GM23248 (cell line): ENCODE data around the gene DEFB112. TPM values are rescaled to one million over a fixed set of nuclear protein-coding genes. Genes with fewer than 3 reads are reported as not detected.

Experiments
- DNase-seq: peaks from one replicate; pipeline ENCODE4 v3.0.0-alpha.2; 2015
- H2AFZ ChIP-seq: fragments of 200-600 bp; sonication (generic); 2 replicates; pipeline ENCODE4 v1.6.1; 2016; ENCODE audit warnings: antibody characterized with exemption
- H3F3A ChIP-seq: fragments of 200-600 bp; sonication (generic); 2 replicates; pipeline ENCODE4 v1.6.1; 2016; ENCODE audit warnings: mild to moderate bottlenecking, antibody characterized with exemption, mixed run types; ENCODE audit not compliant: insufficient read depth
- H3K27ac ChIP-seq: fragments of 200-600 bp; sonication (generic); 2 replicates; pipeline ENCODE4 v1.5.1; 2016; ENCODE audit warnings: mild to moderate bottlenecking
- H3K27me3 ChIP-seq: fragments of 200-600 bp; sonication (generic); replicated peaks from 2 replicates; pipeline ENCODE4 v1.6.1; 2016; ENCODE audit warnings: mild to moderate bottlenecking; ENCODE audit not compliant: insufficient read depth
- H3K36me3 ChIP-seq: fragments of 200-600 bp; sonication (generic); 2 replicates; pipeline ENCODE4 v1.6.1; 2016; ENCODE audit warnings: low read depth, mild to moderate bottlenecking
- H3K4me1 ChIP-seq: fragments of 200-600 bp; sonication (generic); 2 replicates; pipeline ENCODE4 v1.6.1; 2016; ENCODE audit warnings: mild to moderate bottlenecking; ENCODE audit not compliant: insufficient read depth
- H3K4me2 ChIP-seq: fragments of 200-600 bp; sonication (generic); one replicate; pipeline ENCODE4 v1.6.1; 2016; ENCODE audit warnings: mild to moderate bottlenecking; ENCODE audit not compliant: unreplicated experiment
- H3K4me3 ChIP-seq: fragments of 200-600 bp; sonication (generic); 2 replicates; pipeline ENCODE4 v1.5.1; 2016; ENCODE audit warnings: mild to moderate bottlenecking
- H3K79me2 ChIP-seq: fragments of 200-600 bp; sonication (generic); 2 replicates; pipeline ENCODE4 v1.6.1; 2016; ENCODE audit warnings: mild to moderate bottlenecking; ENCODE audit not compliant: insufficient read depth
- H3K9ac ChIP-seq: fragments of 200-600 bp; sonication (generic); 2 replicates; pipeline ENCODE4 v1.6.1; 2016; ENCODE audit warnings: mild to moderate bottlenecking
- H3K9me2 ChIP-seq: fragments of 200-600 bp; sonication (generic); 2 replicates; pipeline ENCODE4 v1.6.1; 2016; ENCODE audit warnings: mixed run types, mild to moderate bottlenecking, moderate library complexity; ENCODE audit not compliant: insufficient read depth
- H3K9me3 ChIP-seq: fragments of 200-600 bp; sonication (generic); one replicate; pipeline ENCODE4 v1.6.1; 2017; ENCODE audit warnings: low read depth
- H4K20me1 ChIP-seq: fragments of 200-600 bp; sonication (generic); 2 replicates; pipeline ENCODE4 v1.6.0; 2016; ENCODE audit not compliant: insufficient read depth
- EZH2 ChIP-seq: fragments of 200-600 bp; sonication (generic); IDR thresholded peaks from 2 replicates; pipeline ENCODE4 v1.6.1; 2018; ENCODE audit warnings: antibody characterized with exemption, mild to moderate bottlenecking; ENCODE audit not compliant: insufficient read depth, poor library complexity, severe bottlenecking
- EZH2phosphoT487 ChIP-seq: fragments of 200-600 bp; sonication (generic); IDR thresholded peaks from 2 replicates; pipeline ENCODE4 v1.6.1; 2018; ENCODE audit warnings: antibody characterized with exemption, moderate library complexity, mild to moderate bottlenecking, low read depth; ENCODE audit not compliant: insufficient read depth
- WGBS, 2 experiments: methylation state at CpG; one replicate each; pipeline ENCODE4 v1.1.6; 2015 to 2017; ENCODE audit warnings: low lambda C conversion rate in 2 of 2, low coverage in 1 of 2; ENCODE audit errors: missing lambda C conversion rate in 2 of 2; 5-methylcytosine and 5-hydroxymethylcytosine counted together
- in situ Hi-C: fragments of 300-500 bp; cut with MboI; formaldehyde crosslinking; loops from 2 replicates; pipeline ENCODE4 v1.15.0; 2020
- polyA plus RNA-seq: library from polyadenylated mRNA; unstranded; fragments of >200 nt; fragmentation: Nextera tagmentation; extraction: Ambion mirVana; gene quantifications from 2 replicates; pipeline ENCODE4 v1.2.1, GENCODE V29; 2016
- total RNA-seq: library from RNA; depleted of rRNA; stranded (reverse); fragments of >200 nt; shearing (Covaris generic); gene quantifications from 2 replicates; pipeline ENCODE4 v1.2.3, GENCODE V29; 2014

The DEFB112 gene
- total and polyA plus RNA-seq, 2 experiments from 2014 or later: not detected

DNA sequence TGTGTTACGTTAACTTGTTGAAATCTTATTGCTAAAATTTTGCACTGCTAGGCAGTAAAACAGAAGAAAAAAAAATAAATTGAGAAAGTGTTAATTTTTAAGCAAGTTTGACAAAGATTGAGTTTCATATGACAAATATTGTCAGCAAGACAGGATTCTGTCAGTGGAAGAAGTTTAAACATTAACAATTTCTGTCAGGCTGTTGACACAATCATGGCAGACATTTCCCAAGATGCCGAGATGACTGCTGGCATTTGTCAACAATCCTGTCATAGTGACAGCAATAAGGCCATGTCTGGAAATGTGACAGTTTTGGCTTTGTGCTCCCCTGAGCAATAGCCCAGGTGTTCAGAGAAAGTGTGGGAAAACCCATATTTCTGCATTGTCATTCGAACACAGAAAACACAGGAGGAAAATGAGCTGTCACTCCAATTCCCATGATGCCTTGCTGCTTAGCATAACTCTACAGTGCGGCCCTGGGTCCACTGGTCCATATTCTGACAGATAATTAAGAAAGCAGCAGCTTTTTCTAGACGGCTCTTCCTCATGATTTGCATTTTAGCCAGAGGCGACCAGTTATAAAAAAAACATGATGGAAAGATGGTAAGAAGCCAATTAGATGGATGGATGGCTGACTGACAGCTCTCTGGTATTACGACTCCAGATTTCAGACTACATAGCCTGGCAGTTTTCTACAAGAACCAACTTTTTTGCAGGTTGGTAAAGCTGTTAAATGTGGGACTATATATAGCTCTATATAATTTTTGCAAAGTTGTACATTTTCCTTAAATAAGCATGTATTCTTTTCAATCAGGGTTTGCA is 43.6 kb upstream of the DEFB112 start:
- 25 to 27% methylated on average over 7 of the region's 7 CpGs for WGBS, 2 experiments
- H3K9me3 ChIP-seq: no peaks in the 10 kb centered on the region
- DNase-seq: no peak
- no peak overlapping the region for H3K9ac ChIP-seq
- TF ChIP-seq EZH2 (no peak), EZH2phosphoT487 (no peak)
- H3K36me3 ChIP-seq: no peaks in the 10 kb centered on the region
- no peaks in the 10 kb centered on the region for H3K27me3 ChIP-seq
- H3K4me3 ChIP-seq: no peak overlapping the region
- H3K9me2 ChIP-seq: no peaks in the 10 kb centered on the region
- H3F3A ChIP-seq: no peaks in the 10 kb centered on the region
- in situ Hi-C loops: no loop called here
- no peak overlapping the region for H3K4me2 ChIP-seq
- H3K4me1 ChIP-seq: no peaks in the 10 kb centered on the region
- H3K27ac ChIP-seq: no peak overlapping the region
- no peak overlapping the region for H2AFZ ChIP-seq
- H4K20me1 ChIP-seq: no peaks in the 10 kb centered on the region
- H3K79me2 ChIP-seq: no peaks in the 10 kb centered on the region

DNA sequence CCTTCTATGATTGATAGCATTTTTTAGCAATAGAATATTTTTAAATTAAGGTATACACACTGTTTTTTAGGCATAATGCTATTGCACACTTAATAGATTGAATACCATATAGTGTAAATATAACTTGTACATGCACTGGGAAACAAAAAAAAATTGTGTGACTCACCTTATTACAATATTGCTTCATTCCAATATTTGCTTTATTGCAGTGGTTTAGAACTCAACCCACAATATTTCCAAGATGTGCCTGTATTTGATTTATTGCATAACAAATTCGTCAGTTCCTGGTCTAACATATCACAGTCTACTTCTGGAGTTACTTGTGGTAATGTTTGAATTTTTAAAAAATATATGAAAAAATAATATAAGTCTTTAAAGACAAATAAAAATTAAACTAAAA is 41.9 kb upstream of the DEFB112 start:
- H3K9ac ChIP-seq: no peak overlapping the region
- no peaks in the 10 kb centered on the region for H3K27me3 ChIP-seq
- no peaks in the 10 kb centered on the region for H3K79me2 ChIP-seq
- no peak for TF ChIP-seq EZH2
- TF ChIP-seq EZH2phosphoT487: no peak
- no peak overlapping the region for H3K27ac ChIP-seq
- no peak overlapping the region for H2AFZ ChIP-seq
- H3K4me3 ChIP-seq: no peak overlapping the region
- no peaks in the 10 kb centered on the region for H3K9me2 ChIP-seq
- peaks cover 12% of the 10 kb centered on the region; the same call in 1 of the 2 replicates for H3K4me1 ChIP-seq
- peaks cover 4% of the 10 kb centered on the region; the same call in 1 of the 2 replicates for H3F3A ChIP-seq
- no peaks in the 10 kb centered on the region for H4K20me1 ChIP-seq
- in situ Hi-C loops: no loop called here
- no peaks in the 10 kb centered on the region for H3K36me3 ChIP-seq
- DNase-seq: peak; percentile 11
- 0 to 2% methylated on average over 1 of the region's 1 CpG for whole genome bisulfite sequencing, 2 experiments
- no peak overlapping the region for H3K4me2 ChIP-seq
- H3K9me3 ChIP-seq: no peaks in the 10 kb centered on the region

DNA sequence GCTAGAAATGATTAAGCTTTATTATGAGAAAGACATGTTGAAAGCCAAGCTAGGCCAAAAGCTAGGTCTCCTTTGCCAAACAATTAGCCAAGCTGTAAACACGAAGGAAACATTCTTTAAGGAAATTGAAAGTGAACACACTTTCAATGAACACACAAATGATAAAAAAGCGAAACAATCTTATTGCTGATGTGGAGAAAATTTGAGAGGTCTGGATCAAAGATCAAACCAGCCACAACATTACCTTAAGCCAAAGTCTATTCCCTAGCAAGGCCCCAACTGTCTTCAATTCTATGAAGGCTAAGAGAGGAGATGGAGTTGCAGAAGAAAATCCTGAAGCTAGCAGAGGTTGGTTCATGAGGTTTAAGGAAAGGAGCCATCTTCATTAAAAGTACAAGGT is 40.2 kb upstream of the DEFB112 start:
- Histone ChIP-seq H3K4me2 (no peak overlapping the region), H3K79me2 (no peaks in the 10 kb centered on the region), H3K9me2 (no peaks in the 10 kb centered on the region), H4K20me1 (no peaks in the 10 kb centered on the region), H3K27ac (no peak overlapping the region), H3K4me1 (peaks cover 12% of the 10 kb centered on the region; the same call in 1 of the 2 replicates), H3K9me3 (no peaks in the 10 kb centered on the region), H3K27me3 (no peaks in the 10 kb centered on the region), H3K9ac (no peak overlapping the region), H3F3A (peaks cover 4% of the 10 kb centered on the region; the same call in 1 of the 2 replicates), H3K36me3 (no peaks in the 10 kb centered on the region), H3K4me3 (no peak overlapping the region), H2AFZ (no peak overlapping the region)
- TF ChIP-seq EZH2phosphoT487 (no peak), EZH2 (no peak)
- WGBS, 2 experiments: 18 to 28% methylated on average over 2 of the region's 2 CpGs
- in situ Hi-C loops: no loop called here
- DNase-seq: no peak

DNA sequence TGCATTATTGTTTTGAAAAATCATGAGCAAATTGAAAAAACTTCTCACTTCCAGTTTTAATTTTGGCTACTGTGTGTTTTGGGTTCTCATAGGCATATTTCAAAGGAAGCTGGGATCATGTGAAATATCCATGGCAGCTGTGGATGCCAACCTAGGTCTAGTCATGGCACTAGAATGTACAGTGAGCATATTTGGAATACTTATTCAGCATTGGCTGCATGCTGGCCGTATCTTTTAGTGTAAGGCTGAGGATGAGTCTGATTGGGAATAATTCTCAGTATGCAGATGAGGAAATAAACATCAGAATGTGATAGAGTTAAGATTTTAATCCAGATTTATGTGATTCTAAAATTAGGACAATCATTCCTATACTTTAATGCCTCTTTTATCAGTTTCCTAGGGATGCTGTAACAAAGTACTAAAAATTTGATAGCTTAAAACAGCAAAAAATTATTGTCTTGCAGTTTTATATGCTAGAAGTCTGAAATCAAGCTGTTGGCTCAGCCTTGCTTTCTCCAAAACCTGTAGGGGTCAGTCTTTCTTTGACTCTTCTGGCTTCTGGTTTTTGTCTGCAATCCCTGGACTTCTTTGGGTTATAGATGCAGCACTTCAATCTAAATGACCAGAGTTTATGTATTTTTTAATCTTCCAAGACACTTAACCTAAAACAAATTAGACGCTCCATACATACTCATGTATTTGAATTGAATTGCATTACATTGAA is 37.7 kb upstream of the DEFB112 start:
- no peak overlapping the region for H2AFZ ChIP-seq
- in situ Hi-C loops: no loop called here

More for the DNA sequence above, 37.7 kb upstream of the DEFB112 start:
- Histone ChIP-seq H3K27ac (no peak overlapping the region), H3K9me2 (no peaks in the 10 kb centered on the region), H3K4me1 (peaks cover 12% of the 10 kb centered on the region; the same call in 1 of the 2 replicates), H3K4me3 (0 out of 2 replicates have a peak overlapping the region, but pooled peaks have one; percentile 16), H4K20me1 (no peaks in the 10 kb centered on the region), H3K27me3 (no peaks in the 10 kb centered on the region), H3K79me2 (no peaks in the 10 kb centered on the region), H3K9ac (no peak overlapping the region), H3K4me2 (peak overlapping the region; percentile 19), H3F3A (peaks cover 4% of the 10 kb centered on the region; the same call in 1 of the 2 replicates), H3K9me3 (no peaks in the 10 kb centered on the region), H3K36me3 (no peaks in the 10 kb centered on the region)
- peak; percentile 75 for DNase-seq
- TF ChIP-seq EZH2phosphoT487 (no peak), EZH2 (no peak)
- WGBS, 2 experiments: 30 to 36% methylated on average over 2 of the region's 2 CpGs
